SU-DHL-6 (cell line): Measurements from ENCODE around the gene SRP68.

Experiments
- H2AFZ ChIP-seq: fragments of 200-600 bp; sonication (generic); 2 replicates; pipeline ENCODE4 v1.6.1; 2014; ENCODE audit warnings: low read depth, mild to moderate bottlenecking, moderate library complexity, mixed read lengths, antibody characterized with exemption, low read length; ENCODE audit not compliant: severe bottlenecking
- H3F3A ChIP-seq: fragments of 200-600 bp; shearing (Covaris generic); 2 replicates; pipeline ENCODE4 v1.6.0; 2016; ENCODE audit warnings: antibody characterized with exemption, mild to moderate bottlenecking; ENCODE audit not compliant: insufficient read depth
- H3K27ac ChIP-seq: fragments of 200-600 bp; sonication (generic); 2 replicates; pipeline ENCODE4 v1.5.1; 2016; ENCODE audit warnings: low read depth, mild to moderate bottlenecking, low read length, moderate library complexity, mixed read lengths
- H3K27me3 ChIP-seq: fragments of 200-600 bp; sonication (generic), shearing (Covaris generic); 2 replicates; pipeline ENCODE4 v1.6.0; 2014; ENCODE audit warnings: mild to moderate bottlenecking, low read length
- H3K36me3 ChIP-seq: fragments of 200-600 bp; sonication (generic); 2 replicates; pipeline ENCODE4 v1.6.1; 2014; ENCODE audit warnings: mild to moderate bottlenecking, low read length, mixed read lengths
- H3K4me2 ChIP-seq: fragments of 300-600, 200-600 bp; shearing (Covaris generic), sonication (generic); 2 replicates; pipeline ENCODE4 v1.6.0; 2014; ENCODE audit warnings: low read length, low read depth, mild to moderate bottlenecking; ENCODE audit not compliant: poor library complexity, severe bottlenecking
- H3K4me3 ChIP-seq: fragments of 200-600 bp; sonication (generic); 2 replicates; pipeline ENCODE4 v1.5.1; 2014; ENCODE audit warnings: antibody characterized with exemption, low read length, mild to moderate bottlenecking, mixed read lengths; ENCODE audit not compliant: insufficient read depth, poor library complexity, severe bottlenecking
- H3K79me2 ChIP-seq: fragments of 200-600 bp; sonication (generic); 2 replicates; pipeline ENCODE4 v1.6.1; 2014; ENCODE audit warnings: mild to moderate bottlenecking, low read length, moderate library complexity; ENCODE audit not compliant: insufficient read depth
- H3K9ac ChIP-seq: fragments of 200-600 bp; sonication (generic); 2 replicates; pipeline ENCODE4 v1.7.0; 2014; ENCODE audit warnings: mild to moderate bottlenecking, low read length
- H3K9me2 ChIP-seq: fragments of 200-600 bp; sonication (generic); replicated peaks from 2 replicates; pipeline ENCODE4 v1.6.1; 2014; ENCODE audit warnings: low read length; ENCODE audit not compliant: insufficient read depth
- H3K9me3 ChIP-seq: fragments of 200-600 bp; sonication (generic); 2 replicates; pipeline ENCODE4 v1.6.1; 2014; ENCODE audit warnings: low read length, mixed read lengths; ENCODE audit not compliant: insufficient read depth
- H4K20me1 ChIP-seq: fragments of 200-600 bp; sonication (generic); 2 replicates; pipeline ENCODE4 v1.6.1; 2014; ENCODE audit warnings: low read depth, mild to moderate bottlenecking, antibody characterized with exemption, low read length, moderate library complexity, mixed read lengths
- CTCF ChIP-seq: fragments of 200-600 bp; sonication (generic); IDR thresholded peaks from one replicate; pipeline ENCODE4 v1.5.1; 2017; ENCODE audit warnings: antibody characterized with exemption, mild to moderate bottlenecking, low read length, moderate library complexity; ENCODE audit not compliant: insufficient read depth, poor library complexity, severe bottlenecking
- EZH2phosphoT487 ChIP-seq: fragments of 200-600 bp; sonication (generic), shearing (Covaris generic); conservative IDR thresholded peaks from 2 replicates; pipeline ENCODE4 v1.6.1; 2018; ENCODE audit warnings: mild to moderate bottlenecking, antibody characterized with exemption, low read length, moderate library complexity, mixed read lengths

The SRP68 gene

GRCh38 chr17:76089680-76090516 lies 17.6 kb upstream of the SRP68 start:
- Histone ChIP-seq H3K4me2 (no peak overlapping the region), H3K36me3 (no peaks in the 10 kb centered on the region), H3K9ac (no peak overlapping the region), H3K27me3 (no peaks in the 10 kb centered on the region), H3K4me3 (no peak overlapping the region), H3K27ac (no peak overlapping the region), H4K20me1 (no peaks in the 10 kb centered on the region), H3K79me2 (no peaks in the 10 kb centered on the region), H2AFZ (no peak overlapping the region), H3F3A (no peaks in the 10 kb centered on the region), H3K9me3 (no peaks in the 10 kb centered on the region), H3K9me2 (no peaks in the 10 kb centered on the region)
- no peak for TF ChIP-seq CTCF
- no peak for TF ChIP-seq EZH2phosphoT487

GRCh38 chr17:76088868-76089576 lies 16.7 kb upstream of the SRP68 start:
- no peaks in the 10 kb centered on the region for H3K79me2 ChIP-seq
- H3K36me3 ChIP-seq, result no peaks in the 10 kb centered on the region
- H3K4me3 ChIP-seq, result no peak overlapping the region
- H3K9me2 ChIP-seq, result no peaks in the 10 kb centered on the region
- no peaks in the 10 kb centered on the region for H3K27me3 ChIP-seq
- no peak overlapping the region for H3K27ac ChIP-seq
- H2AFZ ChIP-seq, result no peak overlapping the region
- H3K4me2 ChIP-seq, result no peak overlapping the region
- H3F3A ChIP-seq, result no peaks in the 10 kb centered on the region
- H3K9me3 ChIP-seq, result no peaks in the 10 kb centered on the region
- H3K9ac ChIP-seq, result no peak overlapping the region
- no peaks in the 10 kb centered on the region for H4K20me1 ChIP-seq
- TF ChIP-seq CTCF (no peak), EZH2phosphoT487 (no peak)

GRCh38 chr17:76088041-76088867 lies 15.9 kb upstream of the SRP68 start:
- Histone ChIP-seq H3K9ac (no peak overlapping the region), H2AFZ (no peak overlapping the region), H3K36me3 (no peaks in the 10 kb centered on the region), H3K79me2 (no peaks in the 10 kb centered on the region), H3K27ac (no peak overlapping the region), H3K9me3 (no peaks in the 10 kb centered on the region), H3F3A (no peaks in the 10 kb centered on the region), H3K4me3 (no peak overlapping the region), H3K27me3 (no peaks in the 10 kb centered on the region), H3K9me2 (no peaks in the 10 kb centered on the region), H4K20me1 (no peaks in the 10 kb centered on the region), H3K4me2 (no peak overlapping the region)
- TF ChIP-seq CTCF, result no peak
- no peak for TF ChIP-seq EZH2phosphoT487
